Measurements from ENCODE around the gene SERAC1.
"Not testable (repeated sequence)": the region's sequence is repeated elsewhere in the genome, so short reads cannot be mapped to it uniquely, and the experiment has no call there.

Gene SERAC1

DNA sequence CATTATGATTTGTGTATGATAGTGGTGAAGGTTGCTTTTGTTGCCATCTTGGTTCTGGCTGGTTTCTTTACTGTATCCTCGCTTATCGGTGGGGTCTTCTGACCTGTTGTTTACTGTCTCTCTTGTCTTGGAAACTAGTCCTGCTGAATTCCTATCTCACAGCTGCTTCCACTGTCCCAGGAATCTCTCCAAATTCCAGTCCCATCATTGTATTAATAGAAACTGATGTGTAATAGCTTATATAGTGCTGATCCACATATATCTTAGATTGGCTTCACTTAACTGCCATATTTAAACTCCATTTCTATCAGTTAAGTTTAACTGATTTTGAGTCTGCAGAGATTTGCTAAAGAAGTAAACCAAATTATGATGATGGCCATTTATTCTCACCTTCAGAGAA, 6.0 kb upstream of the SERAC1 start:
- DNase-seq = no peak

GRCh38 chr6:158172001-158172400, 3.9 kb upstream of the SERAC1 start:
- DNase-seq = no peak

- no peak for DNase-seq
These were observed 2.6 kb upstream of the SERAC1 start for GRCh38 chr6:158170656-158171081.

DNA sequence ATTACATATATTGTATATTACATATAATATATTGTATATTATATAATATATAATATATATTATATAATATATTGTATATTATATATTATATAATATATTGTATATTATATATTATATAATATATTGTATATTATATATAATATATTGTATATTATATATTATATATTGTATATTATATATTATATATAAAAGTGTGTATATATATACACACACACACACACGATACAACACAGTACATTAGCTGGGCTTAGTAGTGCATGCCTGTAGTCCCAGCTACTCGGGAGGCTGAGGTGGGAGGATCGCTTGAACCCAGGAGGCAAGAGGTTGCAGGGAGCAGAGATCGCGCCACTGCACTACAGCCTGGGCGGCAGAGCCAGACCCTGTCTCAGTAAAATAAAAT, 1.6 kb upstream of the SERAC1 start:
- DNase-seq = not testable (repeated sequence)

DNA sequence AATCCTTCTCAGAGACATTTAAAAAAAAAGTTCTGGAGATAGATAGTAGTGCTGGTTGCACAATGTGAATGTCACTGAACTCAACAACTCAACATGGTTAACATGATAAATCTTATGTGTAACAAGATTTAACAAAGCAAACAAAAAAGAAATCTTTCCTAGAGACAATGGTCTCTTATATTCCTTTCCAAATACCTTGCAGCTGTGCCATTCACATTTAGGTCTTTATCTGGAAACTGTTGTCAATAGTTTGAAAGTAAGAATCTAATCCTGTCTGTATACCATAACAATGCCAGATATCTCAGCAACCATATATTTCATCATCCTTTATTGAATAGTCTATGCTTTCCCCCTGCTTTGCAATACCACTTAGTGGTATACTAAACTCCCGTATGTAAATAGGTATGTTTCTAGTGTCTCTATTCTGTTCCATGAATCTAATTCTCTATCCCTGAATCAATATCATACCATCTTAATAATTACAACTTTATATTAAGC, 2.1 kb downstream of the SERAC1 start:
- DNase-seq = no peak

- DNase-seq = no peak
These were observed 3.4 kb downstream of the SERAC1 start for GRCh38 chr6:158164579-158165170.

DNA sequence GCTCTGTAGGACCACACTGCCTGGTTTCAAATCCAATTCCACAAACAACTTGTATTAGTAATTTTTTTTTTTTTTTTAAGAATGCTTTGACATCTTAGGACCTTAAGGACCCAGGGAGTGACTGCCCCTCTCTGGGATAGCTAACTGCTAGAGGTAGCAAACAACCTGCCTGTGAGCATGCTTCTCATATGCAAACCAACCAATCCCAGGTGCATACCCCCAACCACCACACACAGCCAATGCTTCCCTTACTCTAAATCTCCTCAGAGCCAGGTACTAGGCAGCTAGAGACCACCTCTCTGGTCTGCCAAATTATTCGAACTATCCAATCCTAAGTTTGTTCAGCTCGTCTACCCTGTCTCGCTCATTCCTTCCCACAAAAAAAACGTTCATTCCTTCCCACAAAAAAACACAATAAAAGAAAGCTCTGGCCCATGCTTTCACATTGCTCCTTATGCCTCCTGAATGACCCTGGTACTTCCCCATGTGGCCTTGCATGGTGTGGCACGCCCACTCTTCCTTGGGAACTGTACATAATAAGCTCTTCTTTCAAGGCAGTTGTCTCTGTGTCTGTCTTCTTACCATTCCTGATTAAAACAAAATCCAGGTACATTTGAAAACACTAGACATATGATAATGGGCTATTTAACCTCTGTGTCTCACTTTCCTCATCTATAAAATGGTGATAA, 6.4 kb downstream of the SERAC1 start:
- no peak for DNase-seq

DNA sequence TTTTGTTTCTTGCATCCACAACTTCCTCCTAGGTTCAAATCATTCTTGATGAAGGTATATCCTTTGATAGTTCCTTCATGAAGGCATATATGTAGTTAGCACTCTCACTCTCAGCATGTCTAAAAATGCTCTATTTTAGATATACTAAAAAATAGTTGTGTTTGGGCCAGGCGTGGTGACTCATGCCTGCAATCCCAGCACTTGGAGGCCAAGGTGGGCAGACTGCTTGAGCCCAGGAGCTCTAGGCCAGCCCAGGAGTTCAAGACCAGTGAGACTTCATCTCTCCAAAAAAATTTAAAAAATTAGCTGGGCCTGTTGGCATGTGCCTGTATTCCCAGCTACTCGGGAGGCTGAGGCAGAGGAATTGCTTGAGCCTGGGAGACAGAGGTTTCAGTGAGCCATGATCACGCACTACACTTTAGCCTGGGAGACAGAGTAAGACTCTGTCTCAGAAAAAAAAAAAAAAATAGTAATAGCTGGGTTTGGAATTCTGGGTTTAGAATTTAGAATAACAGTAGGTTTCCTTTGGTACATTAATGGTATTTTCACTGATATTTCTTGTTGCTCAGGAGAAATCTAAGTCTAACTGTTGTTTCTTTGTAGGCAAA, 7.0 kb downstream of the SERAC1 start:
- no peak for DNase-seq

DNA sequence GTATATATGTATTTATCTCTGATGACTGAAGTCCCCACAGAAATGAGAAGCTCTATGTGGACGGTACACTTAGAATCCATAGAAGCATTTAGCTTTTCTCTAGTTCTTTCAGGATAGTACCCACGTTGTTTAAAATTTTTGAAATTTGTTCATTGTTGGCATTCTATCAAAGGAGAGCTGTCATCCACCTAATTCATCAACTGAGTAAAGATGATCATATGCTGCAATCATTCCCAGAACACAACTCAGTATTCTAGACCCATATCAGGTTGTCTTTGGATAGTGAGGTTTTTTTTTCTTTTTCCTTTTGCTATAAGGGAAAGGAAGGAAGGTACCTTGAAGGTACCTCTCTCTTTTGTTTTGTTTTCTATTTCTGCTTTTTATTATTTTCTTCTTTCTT, 9.3 kb downstream of the SERAC1 start:
- DNase-seq = no peak

DNA sequence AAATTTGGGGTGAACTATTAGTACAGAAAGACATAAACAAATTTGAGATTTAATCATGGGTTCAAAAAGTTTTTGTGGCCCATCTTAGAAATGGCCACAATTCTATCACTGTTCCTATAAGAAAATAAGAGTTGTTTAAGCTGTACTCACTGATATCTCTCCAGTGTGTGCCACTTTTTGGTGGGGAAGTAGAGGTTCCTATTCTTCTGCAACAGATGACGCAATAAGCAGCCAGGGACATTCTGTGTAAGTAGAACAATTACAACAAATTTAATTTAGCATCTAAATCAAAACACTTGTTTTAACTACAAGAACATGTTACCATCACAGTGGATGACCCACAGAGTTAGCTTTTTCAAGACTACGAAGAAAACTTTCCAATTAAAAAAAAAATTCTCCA, 9.9 kb downstream of the SERAC1 start:
- no peak for DNase-seq

- DNase-seq = no peak
These were observed 10.8 kb downstream of the SERAC1 start for GRCh38 chr6:158157064-158157764.

GRCh38 chr6:158154816-158155215, 13.2 kb downstream of the SERAC1 start:
- DNase-seq = no peak

DNA sequence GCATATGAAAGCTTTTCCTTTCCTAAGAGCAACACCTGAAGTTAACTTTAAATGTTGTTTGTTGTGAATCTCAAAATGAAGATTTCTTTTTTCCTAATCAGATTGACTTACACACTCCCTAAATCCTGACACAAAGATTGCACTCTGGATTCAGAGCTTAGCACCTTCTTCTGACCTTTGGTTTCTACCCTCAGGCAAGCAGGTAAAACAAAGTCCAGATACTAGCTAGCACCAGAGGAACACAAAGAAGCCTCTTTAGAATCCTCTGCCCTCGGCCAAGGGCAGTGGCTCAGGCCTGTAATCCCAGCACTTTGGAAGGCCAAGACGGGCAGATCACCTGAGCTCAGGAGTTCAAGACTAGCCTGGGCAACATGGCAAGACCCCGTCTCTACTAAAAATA, 14.5 kb downstream of the SERAC1 start:
- no peak for DNase-seq

DNA sequence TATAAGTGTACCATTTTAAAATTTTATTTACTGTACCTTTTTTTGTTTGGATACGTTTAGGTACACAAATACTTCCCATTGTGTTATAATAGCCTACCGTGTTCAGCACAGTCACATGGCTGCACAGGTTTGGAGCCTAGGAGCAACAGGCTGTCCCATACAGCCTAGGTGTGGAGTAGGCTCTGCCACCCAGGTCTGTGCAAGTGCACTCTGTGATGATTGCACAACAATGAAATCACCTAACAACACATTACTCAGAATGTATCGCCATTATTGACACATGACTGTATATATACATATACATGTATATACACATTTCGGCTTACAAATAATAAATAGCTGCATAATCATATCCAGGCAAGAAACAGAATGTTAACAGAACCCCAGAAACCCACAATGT, 15.4 kb downstream of the SERAC1 start:
- DNase-seq = no peak

- DNase-seq = not testable (repeated sequence)
These were observed 16.0 kb downstream of the SERAC1 start for GRCh38 chr6:158152025-158152424.

DNA sequence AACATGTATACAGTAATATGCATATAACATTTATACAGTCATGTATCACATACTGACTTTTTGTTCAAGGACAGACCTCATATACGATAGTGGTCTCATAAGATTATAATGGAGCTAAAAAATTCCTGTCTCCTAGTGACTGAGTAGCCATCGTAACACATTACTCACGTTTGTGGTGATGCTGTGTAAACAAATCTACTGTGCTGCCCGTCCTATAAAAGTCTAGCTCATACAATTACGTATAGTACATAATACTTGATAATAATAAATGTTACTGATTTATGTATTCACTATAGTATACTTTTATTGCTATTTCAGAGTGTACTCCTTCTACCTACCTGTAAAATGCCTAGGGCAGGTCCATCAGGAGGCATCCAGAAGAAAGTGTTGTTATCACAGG, 17.4 kb downstream of the SERAC1 start:
- DNase-seq = no peak

GRCh38 chr6:158149641-158150040, 18.4 kb downstream of the SERAC1 start:
- no peak for DNase-seq

GRCh38 chr6:158143700-158144099, 24.4 kb downstream of the SERAC1 start:
- no peak for DNase-seq

DNA sequence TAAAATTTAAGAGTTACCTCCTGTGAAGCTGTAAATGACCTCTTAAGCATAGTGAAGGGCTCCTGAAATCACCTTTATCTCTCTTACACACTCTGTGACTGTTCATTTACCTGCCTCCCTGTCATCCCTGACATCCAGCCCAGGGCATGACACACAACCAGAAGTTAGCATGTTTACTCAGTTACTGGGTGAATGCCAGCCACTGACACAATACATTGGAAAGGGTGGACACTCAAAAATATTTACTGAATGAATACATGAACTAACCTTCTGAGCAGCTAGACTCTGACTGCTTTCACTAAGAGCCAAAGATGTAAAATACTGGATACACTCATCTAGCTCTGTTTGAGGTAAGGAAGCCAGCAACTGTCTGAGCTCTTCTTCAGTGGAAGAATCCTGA, 25.3 kb downstream of the SERAC1 start:
- DNase-seq = no peak

GRCh38 chr6:158131926-158132325, 36.1 kb downstream of the SERAC1 start:
- DNase-seq = peak; percentile 57

- DNase-seq = no peak
These were observed 42.8 kb downstream of the SERAC1 start for GRCh38 chr6:158125271-158125670.

DNA sequence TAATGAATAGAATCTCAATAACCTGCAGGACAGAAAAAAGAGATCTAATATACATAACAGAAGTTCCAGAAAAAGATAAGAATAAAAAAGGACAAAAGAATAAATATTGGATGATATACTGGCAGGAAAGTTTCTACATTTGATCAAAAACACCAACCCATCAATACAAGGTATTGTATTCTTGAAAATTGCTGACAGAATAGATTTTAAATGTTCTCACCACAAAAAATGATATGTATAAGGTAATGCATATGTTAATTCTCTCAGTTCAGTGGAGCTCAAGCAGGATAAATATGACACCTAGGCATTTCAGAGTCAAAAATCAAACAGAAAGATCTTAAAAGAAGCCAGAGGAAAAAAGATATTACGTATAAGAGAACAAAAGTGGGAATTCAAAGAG, 43.8 kb downstream of the SERAC1 start:
- DNase-seq = no peak

GRCh38 chr6:158122048-158122447, 46.0 kb downstream of the SERAC1 start:
- DNase-seq = no peak

- DNase-seq = no peak
These were observed 46.7 kb downstream of the SERAC1 start for GRCh38 chr6:158121335-158121734.
